DOHH2 (cell line): Measurements from ENCODE around the gene KRT9.
"Not testable (repeated sequence)": the region's sequence is repeated elsewhere in the genome, so short reads cannot be mapped to it uniquely, and the experiment has no call there.

Source experiments
- H3F3A ChIP-seq: fragments of 200-600 bp; sonication (generic), shearing (Covaris generic); 2 replicates; pipeline ENCODE4 v1.6.0; 2016; ENCODE audit warnings: antibody characterized with exemption, mild to moderate bottlenecking; ENCODE audit not compliant: control insufficient read depth, insufficient read depth
- H3K27ac ChIP-seq: fragments of 200-600 bp; sonication (generic); 2 replicates; pipeline ENCODE4 v1.5.1; 2014; ENCODE audit warnings: low read depth, mild to moderate bottlenecking, low read length, moderate library complexity
- H3K27me3 ChIP-seq: fragments of 200-600 bp; sonication (generic); 2 replicates; pipeline ENCODE4 v1.6.1; 2014; ENCODE audit warnings: mild to moderate bottlenecking, low read length, mixed read lengths; ENCODE audit not compliant: control insufficient read depth
- H3K36me3 ChIP-seq: fragments of 200-600 bp; sonication (generic); 2 replicates; pipeline ENCODE4 v1.6.1; 2014; ENCODE audit warnings: mild to moderate bottlenecking, low read length, moderate library complexity, mixed read lengths; ENCODE audit not compliant: control insufficient read depth
- H3K4me1 ChIP-seq: fragments of 200-600 bp; sonication (generic); 2 replicates; pipeline ENCODE4 v1.6.1; 2014; ENCODE audit warnings: mild to moderate bottlenecking, low read length, mixed read lengths; ENCODE audit not compliant: control insufficient read depth
- H3K4me2 ChIP-seq: fragments of 200-600 bp; sonication (generic); 2 replicates; pipeline ENCODE4 v1.6.0; 2014; ENCODE audit warnings: mild to moderate bottlenecking, low read length, moderate library complexity
- H3K4me3 ChIP-seq: fragments of 200-600 bp; sonication (generic); 2 replicates; pipeline ENCODE4 v1.5.1; 2014; ENCODE audit warnings: mild to moderate bottlenecking, low read length, mixed read lengths
- H3K79me2 ChIP-seq: fragments of 200-600 bp; sonication (generic); 2 replicates; pipeline ENCODE4 v1.6.1; 2014; ENCODE audit warnings: mild to moderate bottlenecking, low read length, mixed read lengths; ENCODE audit not compliant: control insufficient read depth
- H3K9me2 ChIP-seq: fragments of 200-600 bp; sonication (generic); replicated peaks from 2 replicates; pipeline ENCODE4 v1.6.1; 2014; ENCODE audit warnings: mild to moderate bottlenecking, low read length, mixed read lengths; ENCODE audit not compliant: control insufficient read depth
- H3K9me3 ChIP-seq: fragments of 200-600 bp; sonication (generic); 2 replicates; pipeline ENCODE4 v1.6.1; 2014; ENCODE audit warnings: antibody characterized with exemption, low read length, mixed read lengths; ENCODE audit not compliant: control insufficient read depth, insufficient read depth
- H4K20me1 ChIP-seq: fragments of 200-600 bp; sonication (generic); 2 replicates; pipeline ENCODE4 v1.6.0; 2014; ENCODE audit warnings: low read depth, mild to moderate bottlenecking, antibody characterized with exemption, low read length, moderate library complexity; ENCODE audit not compliant: control insufficient read depth, insufficient read depth
- CTCF ChIP-seq: fragments of 200-600 bp; sonication (generic); IDR thresholded peaks from one replicate; pipeline ENCODE4 v1.5.1; 2014; ENCODE audit warnings: antibody characterized with exemption, mild to moderate bottlenecking, low read depth, low read length; ENCODE audit not compliant: poor library complexity, severe bottlenecking
- EZH2phosphoT487 ChIP-seq: fragments of 200-600 bp; sonication (generic); IDR thresholded peaks from 2 replicates; pipeline ENCODE4 v1.6.1; 2017; ENCODE audit warnings: borderline replicate concordance, mild to moderate bottlenecking, antibody characterized with exemption, low read length, moderate library complexity, mixed read lengths

The KRT9 gene

GRCh38 chr17:41578971-41579370 is 7.1 kb upstream of the KRT9 start:
- H3K27ac ChIP-seq, result no peak overlapping the region
- no peaks in the 10 kb centered on the region for H4K20me1 ChIP-seq
- H3K36me3 ChIP-seq, result no peaks in the 10 kb centered on the region
- no peak for TF ChIP-seq EZH2phosphoT487
- no peak for TF ChIP-seq CTCF
- no peaks in the 10 kb centered on the region for H3F3A ChIP-seq
- no peaks in the 10 kb centered on the region for H3K4me1 ChIP-seq
- H3K9me2 ChIP-seq, result no peaks in the 10 kb centered on the region
- H3K27me3 ChIP-seq, result no peaks in the 10 kb centered on the region; the same call in 1 of the 2 replicates
- H3K4me3 ChIP-seq, result no peak overlapping the region
- no peaks in the 10 kb centered on the region for H3K79me2 ChIP-seq
- no peaks in the 10 kb centered on the region for H3K9me3 ChIP-seq
- H3K4me2 ChIP-seq, result no peak overlapping the region

DNA sequence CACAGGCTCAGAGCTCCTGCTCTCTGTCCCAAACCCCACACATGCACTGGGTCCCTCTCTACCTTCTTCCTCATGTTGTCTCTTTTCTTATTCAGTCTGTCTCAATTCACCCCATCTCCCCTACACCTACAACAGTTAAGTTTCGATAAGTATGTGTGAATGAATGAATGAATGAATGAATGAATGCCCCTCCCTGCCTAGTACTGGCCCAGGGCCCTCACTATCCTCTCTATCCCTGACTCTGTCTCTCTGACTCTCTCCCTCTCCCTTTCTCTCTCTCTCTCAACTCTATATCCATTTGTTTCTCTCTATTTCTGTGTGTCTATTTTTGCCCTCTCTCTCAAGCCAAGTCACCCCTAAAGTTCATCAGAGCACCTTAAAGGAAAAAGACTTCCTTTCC is 6.7 kb upstream of the KRT9 start:
- Histone ChIP-seq H3F3A (no peaks in the 10 kb centered on the region), H3K9me3 (no peaks in the 10 kb centered on the region), H3K4me1 (no peaks in the 10 kb centered on the region), H4K20me1 (no peaks in the 10 kb centered on the region), H3K27me3 (no peaks in the 10 kb centered on the region; the same call in 1 of the 2 replicates), H3K9me2 (no peaks in the 10 kb centered on the region), H3K4me3 (no peak overlapping the region), H3K79me2 (no peaks in the 10 kb centered on the region), H3K4me2 (no peak overlapping the region), H3K27ac (no peak overlapping the region), H3K36me3 (no peaks in the 10 kb centered on the region)
- no peak for TF ChIP-seq EZH2phosphoT487
- no peak for TF ChIP-seq CTCF

GRCh38 chr17:41576740-41577139 is 4.9 kb upstream of the KRT9 start:
- not testable (repeated sequence) for H3K36me3 ChIP-seq, H3K4me1 ChIP-seq, H3K4me2 ChIP-seq, H3K79me2 ChIP-seq, H3K4me3 ChIP-seq, H3K27me3 ChIP-seq, H3K9me2 ChIP-seq, H3K27ac ChIP-seq, H3F3A ChIP-seq, H3K9me3 ChIP-seq, H4K20me1 ChIP-seq

GRCh38 chr17:41575336-41575735 is 3.5 kb upstream of the KRT9 start:
- Histone ChIP-seq H4K20me1 (no peaks in the 10 kb centered on the region), H3K79me2 (no peaks in the 10 kb centered on the region), H3K4me1 (no peaks in the 10 kb centered on the region), H3F3A (no peaks in the 10 kb centered on the region), H3K27me3 (no peaks in the 10 kb centered on the region; the same call in 1 of the 2 replicates), H3K27ac (no peak overlapping the region), H3K36me3 (no peaks in the 10 kb centered on the region), H3K9me3 (no peaks in the 10 kb centered on the region), H3K4me3 (no peak overlapping the region), H3K4me2 (no peak overlapping the region), H3K9me2 (no peaks in the 10 kb centered on the region)
- TF ChIP-seq EZH2phosphoT487, result no peak
- TF ChIP-seq CTCF, result no peak
